Muscle of leg (tissue), 16 donors: ENCODE measurements around the gene TEFM. TPM values are rescaled to one million over a fixed set of nuclear protein-coding genes. Genes with fewer than 3 reads are reported as not detected.
A peak's percentile ranks its signal among the peaks of the same experiment; 100 is the strongest.

Experiments
- DNase-seq: peaks from one replicate; pipeline ENCODE4 v3.0.0; 2013
- H3K27ac ChIP-seq: one replicate; pipeline ENCODE4 v1.5.1; 2013; ENCODE audit warnings: mild to moderate bottlenecking, low read length, control low read depth
- H3K27me3 ChIP-seq: one replicate; pipeline ENCODE4 v1.6.1; 2013; ENCODE audit warnings: low read length; ENCODE audit not compliant: control insufficient read depth, insufficient read depth
- H3K36me3 ChIP-seq: one replicate; pipeline ENCODE4 v1.6.1; 2013; ENCODE audit warnings: low read length; ENCODE audit not compliant: control insufficient read depth, insufficient read depth
- H3K4me1 ChIP-seq: one replicate; pipeline ENCODE4 v1.6.1; 2013; ENCODE audit warnings: low read length; ENCODE audit not compliant: control insufficient read depth, insufficient read depth
- H3K4me3 ChIP-seq: one replicate; pipeline ENCODE4 v1.5.1; 2013; ENCODE audit warnings: low read length, control low read depth
- H3K9me3 ChIP-seq: replicated peaks from 2 replicates; pipeline ENCODE4 v1.6.1; 2013; ENCODE audit warnings: low read depth, low read length; ENCODE audit not compliant: control insufficient read depth
- WGBS: methylation state at CpG from one replicate; pipeline ENCODE4 v1.1.5; 2013; ENCODE audit warnings: missing lambda C conversion rate; ENCODE audit not compliant: insufficient coverage; 5-methylcytosine and 5-hydroxymethylcytosine counted together
- long read RNA-seq, 11 donors: transcript quantifications; one replicate each; lab custom pipeline, GENCODE V29; 2026
- polyA plus RNA-seq, 8 donors: library from polyadenylated mRNA; unstranded; fragments of 120-200 nt; gene quantifications; one replicate each; pipeline versions ENCODE4 v1.2.1 to v1.2.3, GENCODE V29; 2013; ENCODE audit warnings: inconsistent platforms in 1 of 8, low replicate concordance in 1 of 8; ENCODE audit not compliant: insufficient read length in 8 of 8, insufficient read depth in 1 of 8
- total RNA-seq: library from RNA; stranded (reverse); fragments of 120-200 nt; gene quantifications from one replicate; pipeline ENCODE4 v1.2.4, GENCODE V29; 2013

The TEFM gene, protein sequence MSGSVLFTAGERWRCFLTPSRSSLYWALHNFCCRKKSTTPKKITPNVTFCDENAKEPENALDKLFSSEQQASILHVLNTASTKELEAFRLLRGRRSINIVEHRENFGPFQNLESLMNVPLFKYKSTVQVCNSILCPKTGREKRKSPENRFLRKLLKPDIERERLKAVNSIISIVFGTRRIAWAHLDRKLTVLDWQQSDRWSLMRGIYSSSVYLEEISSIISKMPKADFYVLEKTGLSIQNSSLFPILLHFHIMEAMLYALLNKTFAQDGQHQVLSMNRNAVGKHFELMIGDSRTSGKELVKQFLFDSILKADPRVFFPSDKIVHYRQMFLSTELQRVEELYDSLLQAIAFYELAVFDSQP
- 16.4 TPM for total RNA-seq
- polyA plus RNA-seq: 10 to 100 TPM; 10.3 to 13.7 (median 11.8) TPM
- long read RNA-seq, donor 1, partial matches to known transcripts: 0 of 3 reads
- long read RNA-seq, donor 1, other reads (novel, unspliced or antisense): 0 of 3 reads
- long read RNA-seq, donor 2, partial matches to known transcripts: 0 of 5 reads
- long read RNA-seq, donor 2, other reads (novel, unspliced or antisense): 0 of 5 reads
- long read RNA-seq, donor 3, partial matches to known transcripts: 0 of 3 reads
- long read RNA-seq, donor 3, other reads (novel, unspliced or antisense): 0 of 3 reads
- long read RNA-seq, donor 4, partial matches to known transcripts: 0 of 1 reads
- long read RNA-seq, donor 4, other reads (novel, unspliced or antisense): 0 of 1 reads
- long read RNA-seq, donor 5, partial matches to known transcripts: 0 of 4 reads
- long read RNA-seq, donor 5, other reads (novel, unspliced or antisense): 0 of 4 reads
- long read RNA-seq, donor 6, partial matches to known transcripts: 0 of 7 reads
- long read RNA-seq, donor 6, other reads (novel, unspliced or antisense): 0 of 7 reads
- long read RNA-seq, donor 7, partial matches to known transcripts: 0 of 5 reads
- long read RNA-seq, donor 7, other reads (novel, unspliced or antisense): 0 of 5 reads
- long read RNA-seq, donor 8, partial matches to known transcripts: 0 of 2 reads
- long read RNA-seq, donor 8, other reads (novel, unspliced or antisense): 0 of 2 reads
- long read RNA-seq, donor 9, partial matches to known transcripts: 0 of 1 reads
- long read RNA-seq, donor 9, other reads (novel, unspliced or antisense): 0 of 1 reads
- long read RNA-seq, donor 10, partial matches to known transcripts: 0 of 4 reads
- long read RNA-seq, donor 10, other reads (novel, unspliced or antisense): 0 of 4 reads
- long read RNA-seq, donor 11, partial matches to known transcripts: 0 of 4 reads
- long read RNA-seq, donor 11, other reads (novel, unspliced or antisense): 0 of 4 reads

DNA sequence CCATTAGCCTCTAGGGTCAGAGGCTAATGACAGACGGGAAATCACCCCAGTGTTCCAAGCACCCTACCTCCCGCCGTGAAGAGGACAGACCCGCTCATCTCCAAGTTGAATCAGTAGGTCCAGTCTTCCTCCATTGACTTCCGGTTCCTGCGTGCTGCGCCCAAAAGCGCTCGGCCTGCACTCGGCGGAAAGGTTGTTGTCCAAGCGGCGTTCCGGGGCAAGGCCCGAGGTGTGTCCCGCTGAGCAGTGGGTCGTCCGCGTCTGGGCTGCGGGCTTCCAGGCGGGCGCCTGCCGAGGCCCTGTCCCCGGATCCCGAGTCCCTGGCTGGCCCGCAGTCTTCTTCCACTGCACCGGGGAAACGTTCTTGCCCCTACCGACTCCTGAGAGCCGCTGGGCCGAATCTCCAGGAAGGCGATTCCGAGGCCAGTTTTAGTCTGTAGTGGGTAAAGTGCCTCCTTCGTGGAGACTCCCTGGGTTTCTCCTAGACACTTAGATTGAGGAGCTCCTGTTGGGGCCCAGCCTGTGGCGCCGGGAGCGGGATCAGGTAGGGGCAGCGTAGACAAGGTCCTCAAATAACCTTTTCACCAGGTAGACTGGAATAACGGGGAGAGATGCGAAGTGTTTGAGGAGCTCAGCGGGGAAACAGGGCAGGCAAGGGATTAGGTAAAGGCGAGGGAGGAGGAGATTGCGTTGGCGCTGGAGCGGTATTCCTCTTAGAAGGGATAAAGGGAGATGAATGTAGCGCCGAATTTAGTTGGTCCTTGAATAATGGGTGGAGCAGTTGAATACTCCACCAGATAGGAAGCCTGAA lies at the start of gene TEFM:
TSS of gene TEFM (minus strand) at position 138 of the 811 bp plus-strand sequence. CDS start at position 98, 40 bp downstream.
- peak; percentile 96 for DNase-seq
- peak within 1 kb of the TSS; percentile 94 for H3K4me3 ChIP-seq
- under 1% methylated on average over 38 of the region's 47 CpGs for WGBS
- H3K36me3 ChIP-seq: peaks cover 5% of the 10 kb centered on the region
- H3K27ac ChIP-seq: peak within 1 kb of the TSS; percentile 94
- peaks cover 6% of the 10 kb centered on the region for H3K4me1 ChIP-seq
- H3K9me3 ChIP-seq: no peaks in the 10 kb centered on the region
- H3K27me3 ChIP-seq: no peaks in the 10 kb centered on the region

DNA sequence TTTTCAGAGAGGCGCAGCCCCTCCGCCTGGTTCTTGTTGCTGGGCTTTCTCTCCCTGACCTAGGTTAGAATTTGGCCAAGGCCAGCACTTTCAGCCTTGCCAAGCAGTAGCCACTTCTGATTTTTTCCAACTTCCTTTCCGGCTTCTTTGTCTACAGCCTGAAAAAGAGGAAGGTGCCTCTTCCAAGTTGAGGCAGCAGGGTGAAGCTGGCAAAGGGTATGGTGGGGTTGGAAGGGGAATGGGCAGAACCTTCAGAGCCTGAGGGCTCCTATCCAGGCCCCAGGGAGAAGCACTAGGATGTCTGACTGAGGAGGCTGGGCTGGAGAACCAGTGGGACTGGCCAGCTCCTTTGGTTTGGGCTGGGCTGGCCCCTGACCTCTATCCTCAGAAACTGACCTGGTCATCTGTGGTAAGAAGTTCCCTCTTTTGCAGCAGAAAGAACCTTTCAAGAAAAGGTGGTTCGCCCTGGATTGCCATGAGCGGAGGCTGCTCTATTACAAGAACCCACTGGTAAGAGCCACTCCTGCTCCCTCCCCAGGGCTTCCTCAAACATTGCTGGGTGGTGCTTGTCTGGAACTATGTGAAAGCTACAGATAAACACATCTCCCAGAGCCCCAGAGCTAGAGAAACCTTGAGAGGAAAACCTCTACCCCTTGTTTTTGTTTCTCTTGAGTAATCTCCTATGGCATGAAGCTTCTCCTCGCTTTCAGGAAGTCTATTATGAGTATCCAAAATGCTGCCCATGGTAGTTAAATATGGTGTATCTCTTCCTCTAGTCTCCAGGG lies 48.2 kb upstream of the TEFM start:
- Histone ChIP-seq H3K4me1 (peaks cover 17% of the 10 kb centered on the region), H3K4me3 (no peak overlapping the region)
- 93% methylated on average over 3 of the region's 6 CpGs for WGBS

DNA sequence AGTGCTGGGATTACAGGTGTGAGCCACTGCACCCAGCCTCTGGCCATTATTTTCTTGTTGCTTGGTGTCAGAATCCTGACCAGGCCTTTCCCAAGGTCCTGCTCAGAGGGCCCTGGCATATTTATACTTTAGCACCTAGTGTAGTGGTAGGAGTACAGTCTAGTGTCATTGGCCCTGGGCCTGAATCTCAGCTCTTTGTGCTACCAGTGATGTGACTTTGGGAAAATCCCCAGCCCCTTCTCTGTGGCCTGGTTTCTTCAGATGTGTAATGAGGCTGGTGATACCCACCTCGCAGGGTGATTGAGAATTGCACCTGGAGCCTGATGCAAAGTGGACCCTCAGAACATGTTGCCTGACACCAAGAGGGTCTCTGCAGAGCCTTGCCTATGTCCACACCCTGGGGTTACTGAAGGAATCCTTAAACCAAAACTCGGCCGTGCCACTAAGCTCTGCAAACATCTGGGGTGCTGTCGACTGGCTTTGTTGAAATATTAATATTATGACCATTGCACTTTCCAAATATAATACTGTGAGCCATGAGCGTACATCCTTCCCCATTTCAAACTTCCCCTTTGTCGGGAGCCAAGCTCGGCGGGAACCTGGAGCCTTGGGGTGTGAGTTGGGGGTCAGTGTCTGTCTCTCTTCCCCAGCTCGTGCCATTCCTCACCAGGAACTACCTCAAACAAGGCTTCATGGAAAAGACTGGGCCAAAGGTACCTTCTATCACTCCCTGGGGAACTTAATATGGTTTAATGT lies 46.8 kb upstream of the TEFM start:
- WGBS: 100% methylated on average over 1 of the region's 9 CpGs
- H3K9me3 ChIP-seq: no peaks in the 10 kb centered on the region
- no peaks in the 10 kb centered on the region for H3K27me3 ChIP-seq
- peak overlapping the region; percentile 35 for H3K27ac ChIP-seq
- no peaks in the 10 kb centered on the region for H3K36me3 ChIP-seq
- H3K4me1 ChIP-seq: peaks cover 14% of the 10 kb centered on the region
- no peak overlapping the region for H3K4me3 ChIP-seq
- peak; percentile 65 for DNase-seq

More for the DNA sequence above, 48.2 kb upstream of the TEFM start:
- Histone ChIP-seq H3K27me3 (peaks cover 3% of the 10 kb centered on the region), H3K36me3 (no peaks in the 10 kb centered on the region), H3K9me3 (no peaks in the 10 kb centered on the region), H3K27ac (peak overlapping the region; percentile 71)
- DNase-seq: peak; percentile 73

DNA sequence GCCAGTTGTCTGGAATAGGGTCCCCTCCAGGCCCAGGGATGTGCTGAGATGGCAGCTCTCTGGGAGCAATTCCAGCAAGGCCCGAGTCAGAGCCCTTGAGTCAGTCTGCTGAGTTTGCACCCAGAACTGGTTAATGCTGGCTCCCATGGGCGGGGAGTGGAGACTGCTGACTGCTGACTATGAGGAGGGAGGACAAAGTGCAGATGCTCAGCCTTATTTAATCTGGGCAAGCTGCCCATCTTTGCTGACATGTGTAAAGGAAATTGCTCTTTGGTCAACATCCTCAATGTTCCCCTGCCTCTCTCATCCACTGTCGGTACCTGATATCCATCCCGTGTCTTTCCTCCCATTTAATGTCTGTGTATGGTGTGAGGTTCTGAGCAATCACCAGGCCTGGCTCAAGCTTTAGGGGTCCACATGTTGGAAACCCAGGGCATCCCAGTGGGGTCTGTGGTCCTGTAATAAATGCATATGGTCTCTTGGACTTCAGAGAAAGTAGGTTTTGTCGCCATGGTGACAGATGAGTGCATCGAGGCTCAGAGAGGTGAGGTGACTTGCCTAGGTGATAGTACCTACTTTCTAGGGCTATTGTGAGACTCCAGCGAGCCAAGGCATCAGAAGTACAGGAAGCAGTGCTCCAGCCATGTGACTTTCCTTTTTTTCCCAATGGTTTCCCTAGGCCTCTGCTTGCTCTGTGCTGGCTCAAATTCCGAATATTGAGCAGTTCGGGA lies 44.8 kb upstream of the TEFM start:
- peak overlapping the region; percentile 54 for H3K27ac ChIP-seq
- H3K4me1 ChIP-seq: peaks cover 10% of the 10 kb centered on the region

DNA sequence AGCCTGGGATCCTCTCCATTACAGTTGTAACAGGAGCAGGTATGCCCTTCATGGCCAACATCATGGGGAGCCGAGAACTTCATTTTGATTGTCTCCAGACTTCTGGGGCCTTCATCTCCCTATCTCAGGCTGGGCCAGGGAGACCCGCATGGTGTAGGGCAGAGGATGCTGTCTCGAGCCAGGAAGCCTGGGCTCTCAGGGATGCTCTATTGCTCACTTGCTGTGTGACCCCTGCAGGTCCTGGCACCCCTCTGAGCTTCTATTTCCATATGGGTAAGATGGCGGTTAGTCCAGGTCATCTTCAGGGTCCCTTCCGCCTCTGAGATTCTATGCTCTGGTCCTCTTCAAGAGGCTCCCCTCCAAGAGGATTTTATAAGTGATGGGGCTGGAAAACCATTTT lies 44.2 kb upstream of the TEFM start:
- Histone ChIP-seq H3K9me3 (no peaks in the 10 kb centered on the region), H3K36me3 (no peaks in the 10 kb centered on the region), H3K4me3 (no peak overlapping the region), H3K27me3 (no peaks in the 10 kb centered on the region), H3K4me1 (peaks cover 8% of the 10 kb centered on the region), H3K27ac (peak overlapping the region; percentile 54)
- WGBS: 92% methylated on average over 2 of the region's 5 CpGs
- no peak for DNase-seq

More for the DNA sequence above, 44.8 kb upstream of the TEFM start:
- Histone ChIP-seq H3K36me3 (no peaks in the 10 kb centered on the region), H3K27me3 (no peaks in the 10 kb centered on the region), H3K4me3 (no peak overlapping the region), H3K9me3 (no peaks in the 10 kb centered on the region)
- DNase-seq: peak; percentile 94
- WGBS: 52% methylated on average over 5 of the region's 9 CpGs

DNA sequence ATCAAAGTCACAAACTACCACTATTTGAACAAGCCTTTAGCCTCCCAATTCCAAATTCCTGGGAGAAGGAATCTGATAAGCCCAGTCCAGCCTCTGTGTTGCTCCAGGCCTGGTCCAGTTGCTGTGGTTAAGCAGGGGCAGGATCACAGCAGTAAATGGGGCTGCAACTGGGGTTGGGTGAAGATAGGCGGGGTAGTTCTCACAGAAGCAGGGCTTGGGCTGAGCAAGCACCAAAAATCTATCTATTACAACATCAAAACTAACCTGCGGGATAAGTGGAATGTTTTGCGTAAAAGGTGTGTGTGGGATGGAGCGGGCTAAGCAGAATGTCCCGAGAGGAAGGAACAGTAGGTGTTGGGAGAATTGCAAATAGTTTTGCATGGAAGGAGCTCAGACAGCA lies 41.8 kb upstream of the TEFM start:
- Histone ChIP-seq H3K4me3 (no peak overlapping the region), H3K27ac (no peak overlapping the region), H3K4me1 (peaks cover 3% of the 10 kb centered on the region), H3K9me3 (no peaks in the 10 kb centered on the region), H3K36me3 (no peaks in the 10 kb centered on the region), H3K27me3 (no peaks in the 10 kb centered on the region)
- WGBS: 86% methylated on average over 4 of the region's 5 CpGs
- no peak for DNase-seq

DNA sequence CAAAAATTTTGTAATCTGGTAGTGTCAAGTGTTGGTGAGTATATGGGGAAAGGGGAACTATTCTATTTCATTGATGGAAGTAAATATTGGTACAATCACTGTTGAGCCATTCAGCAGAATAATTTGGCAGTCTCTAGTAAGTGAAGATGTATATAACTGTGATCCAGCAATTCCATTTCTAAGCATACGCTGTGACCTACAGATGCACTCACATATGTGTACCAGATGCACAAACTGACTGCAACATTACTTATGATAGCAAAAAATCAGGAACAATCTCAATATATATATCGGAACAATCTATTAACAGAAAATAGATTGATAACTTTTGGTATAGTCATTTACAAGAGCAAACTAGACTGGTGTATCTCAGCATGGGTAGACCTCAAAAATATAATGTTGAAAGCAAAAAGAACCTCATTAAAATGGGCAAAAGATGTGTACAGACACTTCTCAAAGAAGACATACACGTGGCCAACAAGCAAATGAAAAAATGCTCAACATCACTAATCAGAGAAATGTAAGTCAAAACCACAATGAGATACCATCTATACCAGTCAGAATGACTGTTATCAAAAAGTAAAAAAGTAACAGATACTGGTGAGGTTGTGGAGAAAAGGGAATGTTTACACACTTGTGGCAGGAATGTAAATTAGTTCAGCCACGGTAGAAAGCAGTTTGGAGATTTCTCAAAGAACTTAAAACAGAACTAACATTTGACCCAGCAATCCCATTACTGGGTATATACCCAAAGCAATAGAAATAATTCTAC lies 36.5 kb upstream of the TEFM start:
- Histone ChIP-seq H3K4me1 (no peaks in the 10 kb centered on the region), H3K4me3 (no peak overlapping the region), H3K36me3 (no peaks in the 10 kb centered on the region), H3K27me3 (no peaks in the 10 kb centered on the region), H3K27ac (no peak overlapping the region), H3K9me3 (no peaks in the 10 kb centered on the region)
- DNase-seq: no peak
- no CpG with 5 or more reads among the region's 4 CpGs for WGBS
